B cell (primary cell): Measurements from ENCODE around the gene ANKRD62.

Experiments
- EZH2 ChIP-seq: IDR thresholded peaks from 2 replicates; pipeline ENCODE4 v1.6.1; 2012; ENCODE audit warnings: borderline replicate concordance, low read depth, mild to moderate bottlenecking, moderate library complexity, low read length; ENCODE audit not compliant: insufficient read depth, poor library complexity, severe bottlenecking
- TF ChIP-seq, protein P1 (sequence below): fragments of 200-600 bp; IDR thresholded peaks from one replicate; pipeline ENCODE4 v1.8.0; 2022; ENCODE audit warnings: antibody characterized with exemption, mild to moderate bottlenecking

DNA sequence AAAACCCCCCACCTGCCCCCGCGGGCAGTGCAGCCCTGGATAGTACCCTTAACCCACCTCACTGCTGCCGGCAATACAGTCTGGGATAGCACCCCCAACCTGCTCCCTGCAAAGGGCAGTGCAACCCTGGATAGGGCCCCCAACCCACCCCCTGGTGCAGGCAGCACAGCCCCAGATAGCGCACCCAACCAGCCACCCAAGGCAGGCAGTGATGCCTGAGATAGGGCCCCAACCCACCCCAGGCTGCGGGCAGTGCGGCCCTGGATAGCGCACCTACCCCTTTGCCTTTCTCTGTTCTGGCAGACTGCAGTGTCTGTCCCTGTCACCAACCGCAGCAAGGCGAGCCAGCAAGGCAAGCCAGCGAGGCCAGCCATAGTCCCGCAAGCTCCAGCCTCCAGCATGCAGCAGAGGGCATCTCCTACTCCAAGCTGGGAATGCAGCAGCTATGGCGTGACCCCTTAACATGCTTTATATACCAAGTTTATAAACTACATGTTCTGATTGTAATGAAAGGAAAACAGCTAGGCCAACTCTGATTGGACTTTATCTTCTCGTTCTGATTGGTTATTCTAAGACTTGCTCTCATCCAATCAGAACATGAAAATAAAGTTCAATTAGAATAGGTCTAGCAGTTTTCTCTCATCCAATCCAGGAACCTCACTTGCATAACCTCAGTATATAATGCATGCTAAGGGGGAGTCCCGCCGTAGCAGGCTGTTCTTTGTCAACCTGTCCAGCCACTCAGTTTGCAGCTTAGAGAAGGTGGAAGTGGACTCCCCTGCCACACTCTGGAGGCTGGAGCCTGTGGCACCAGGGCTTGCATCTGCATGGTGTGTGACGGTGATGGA, 34.1 kb upstream of the ANKRD62 start:
- TF ChIP-seq, protein P1, sequence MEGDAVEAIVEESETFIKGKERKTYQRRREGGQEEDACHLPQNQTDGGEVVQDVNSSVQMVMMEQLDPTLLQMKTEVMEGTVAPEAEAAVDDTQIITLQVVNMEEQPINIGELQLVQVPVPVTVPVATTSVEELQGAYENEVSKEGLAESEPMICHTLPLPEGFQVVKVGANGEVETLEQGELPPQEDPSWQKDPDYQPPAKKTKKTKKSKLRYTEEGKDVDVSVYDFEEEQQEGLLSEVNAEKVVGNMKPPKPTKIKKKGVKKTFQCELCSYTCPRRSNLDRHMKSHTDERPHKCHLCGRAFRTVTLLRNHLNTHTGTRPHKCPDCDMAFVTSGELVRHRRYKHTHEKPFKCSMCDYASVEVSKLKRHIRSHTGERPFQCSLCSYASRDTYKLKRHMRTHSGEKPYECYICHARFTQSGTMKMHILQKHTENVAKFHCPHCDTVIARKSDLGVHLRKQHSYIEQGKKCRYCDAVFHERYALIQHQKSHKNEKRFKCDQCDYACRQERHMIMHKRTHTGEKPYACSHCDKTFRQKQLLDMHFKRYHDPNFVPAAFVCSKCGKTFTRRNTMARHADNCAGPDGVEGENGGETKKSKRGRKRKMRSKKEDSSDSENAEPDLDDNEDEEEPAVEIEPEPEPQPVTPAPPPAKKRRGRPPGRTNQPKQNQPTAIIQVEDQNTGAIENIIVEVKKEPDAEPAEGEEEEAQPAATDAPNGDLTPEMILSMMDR: no peak
- TF ChIP-seq EZH2: no peak
